ENCODE data around the gene ROR1.

GRCh38 chr1:64209221-64209620 is 435.4 kb downstream of the ROR1 start:
- TF ChIP-seq CTCF (IDR thresholded peaks at IDR 0.05) (no peak), EZH2 (IDR thresholded peaks at IDR 0.05; ENCODE audit: borderline replicate concordance, insufficient read depth, low read depth, low read length, poor library complexity, severe bottlenecking) (no peak)
